Lung (tissue), 12 donors: Measurements from ENCODE around the gene CDK2. TPM values are rescaled to one million over a fixed set of nuclear protein-coding genes. Genes with fewer than 3 reads are reported as not detected.

Experiments
- ATAC-seq: fragments of 200-7000 bp; cut with Tn5 transposase; one replicate; pipeline ENCODE4 v1.9.1; 2020; ENCODE audit warnings: moderate number of reproducible peaks; ENCODE audit not compliant: insufficient read depth, low FRiP score
- DNase-seq, 3 donors: peaks; one replicate each; pipeline ENCODE4 v3.0.0-alpha.2; 2013 to 2017
- H3K27ac ChIP-seq, 2 donors: one replicate each; pipeline ENCODE4 v1.5.1; 2013; ENCODE audit warnings: mild to moderate bottlenecking in 2 of 2, moderate library complexity in 2 of 2, control low read depth in 1 of 2, inconsistent platforms in 1 of 2, low read depth in 1 of 2, low read length in 1 of 2
- H3K27me3 ChIP-seq, 3 donors: one replicate each; pipeline ENCODE4 v1.5.1; 2013; ENCODE audit warnings: low read length in 2 of 3; ENCODE audit not compliant: control insufficient read depth in 3 of 3, insufficient read depth in 3 of 3
- H3K36me3 ChIP-seq, 4 donors: one replicate each; pipeline ENCODE4 v1.5.1; 2013; ENCODE audit warnings: low read length in 4 of 4, mild to moderate bottlenecking in 1 of 4, moderate library complexity in 1 of 4; ENCODE audit not compliant: control insufficient read depth in 4 of 4, insufficient read depth in 4 of 4
- H3K4me1 ChIP-seq, 5 donors: one replicate each; pipeline ENCODE4 v1.5.1; 2013; ENCODE audit warnings: low read length in 5 of 5, mild to moderate bottlenecking in 2 of 5, moderate library complexity in 1 of 5; ENCODE audit not compliant: control insufficient read depth in 5 of 5, insufficient read depth in 5 of 5
- H3K4me3 ChIP-seq: one replicate; pipeline ENCODE4 v1.5.1; 2013; ENCODE audit warnings: mild to moderate bottlenecking, control low read depth, moderate library complexity
- H3K9ac ChIP-seq, 2 donors: one replicate each; pipeline ENCODE4 v1.5.1; 2013; ENCODE audit warnings: low read length in 2 of 2, control low read depth in 1 of 2; ENCODE audit not compliant: insufficient read depth in 1 of 2
- H3K9me3 ChIP-seq, 4 donors: one replicate each; pipeline ENCODE4 v1.5.1; 2013; ENCODE audit warnings: low read length in 3 of 4, mild to moderate bottlenecking in 1 of 4, moderate library complexity in 1 of 4; ENCODE audit not compliant: control insufficient read depth in 4 of 4, insufficient read depth in 3 of 4
- CTCF ChIP-seq: IDR thresholded peaks from 2 replicates; pipeline ENCODE4 v1.5.1; 2012; ENCODE audit warnings: mild to moderate bottlenecking; ENCODE audit errors: control extremely low read depth, extremely low read depth
- WGBS, 2 donors: extraction: QIAGEN DNeasy Blood & Tissue Kit; methylation state at CpG; one replicate each; pipeline ENCODE4 v1.1.7; 2013; 5-methylcytosine and 5-hydroxymethylcytosine counted together
- polyA plus RNA-seq, 2 donors: library from polyadenylated mRNA; stranded (reverse); fragments of 200-250 nt; gene quantifications; one replicate each; pipeline ENCODE4 v1.2.1, GENCODE V29; 2013
- total RNA-seq, 2 donors: library from RNA; depleted of rRNA in 1 of 2; stranded (reverse); fragments of >200 nt in 1 of 2; gene quantifications; one replicate each; pipeline ENCODE4 v1.2.1, GENCODE V29; 2014 to 2021
- donor health status: control.
- donor health status: control.
- donor health status: Bipolar disorder and iron deficiency.
- donor health status: healthy.
- donor health status: DM: yes; HTN: yes; CAD: no.

The CDK2 gene
- total and polyA plus RNA-seq, 4 donors, result 13.0 to 28.0 (median 26.5) TPM

- 38 to 44% methylated on average over 2 of the region's 2 CpGs for WGBS, 2 donors
- H3K36me3 ChIP-seq, result peaks cover 0 to 6% (median 0%) of the 10 kb centered on the region in 4 donors
- ATAC-seq, result peak; percentile 49
- no peak overlapping the region for H3K4me3 ChIP-seq
- H3K27ac ChIP-seq, result peak overlapping the region in 1 of 2 donors; percentile 62
- H3K27me3 ChIP-seq, result no peaks in the 10 kb centered on the region
- H3K4me1 ChIP-seq, result no peaks in the 10 kb centered on the region
- H3K9me3 ChIP-seq, result no peaks in the 10 kb centered on the region
- DNase-seq, result peak; percentile 28 to 74 (median 63)
- H3K9ac ChIP-seq, result no peak overlapping the region
- TF ChIP-seq CTCF, result no peak
Observed at GRCh38 chr12:56014205-56014604, 47.6 kb downstream of the CDK2 start.

DNA sequence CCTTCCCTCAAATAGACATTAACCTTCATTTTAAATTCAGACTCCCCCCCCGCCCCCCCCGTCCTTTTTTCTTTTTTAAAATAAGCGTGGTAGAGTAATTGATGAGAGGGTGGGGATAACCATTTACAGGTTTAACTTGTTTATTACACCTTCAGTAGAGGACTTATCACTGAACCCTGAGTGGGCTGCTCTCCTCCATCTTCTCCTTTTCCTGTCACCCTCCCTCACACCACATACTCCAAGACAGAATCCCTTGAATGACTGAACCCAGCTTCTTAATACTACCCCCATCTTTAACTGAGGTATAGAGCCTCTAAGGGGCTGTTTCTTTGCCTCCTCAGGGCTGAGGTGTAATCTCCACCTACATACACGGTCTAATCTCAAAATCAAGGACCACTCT, 50.6 kb downstream of the CDK2 start:
- Histone ChIP-seq H3K4me1 (peaks cover 0 to 29% (median 3%) of the 10 kb centered on the region in 5 donors), H3K9me3 (no peaks in the 10 kb centered on the region), H3K4me3 (no peak overlapping the region), H3K27me3 (no peaks in the 10 kb centered on the region), H3K9ac (no peak overlapping the region), H3K27ac (no peak overlapping the region), H3K36me3 (peaks cover 0 to 4% (median 0%) of the 10 kb centered on the region in 4 donors)
- WGBS, 2 donors, result 92 to 98% methylated on average over 4 of the region's 4 CpGs
- no peak for TF ChIP-seq CTCF
- DNase-seq (no peak), ATAC-seq (no peak)

- Histone ChIP-seq H3K9me3 (no peaks in the 10 kb centered on the region), H3K4me1 (peaks cover 0 to 39% (median 3%) of the 10 kb centered on the region in 5 donors), H3K27me3 (no peaks in the 10 kb centered on the region), H3K4me3 (no peak overlapping the region), H3K36me3 (peaks cover 0 to 4% (median 0%) of the 10 kb centered on the region in 4 donors), H3K27ac (no peak overlapping the region), H3K9ac (no peak overlapping the region)
- ATAC-seq (no peak), DNase-seq (no peak)
- TF ChIP-seq CTCF, result no peak
- WGBS, 2 donors, result 100% methylated on average over 1 of the region's 1 CpG
Observed at GRCh38 chr12:56018356-56018755, 51.7 kb downstream of the CDK2 start.
